HG03025 (cell line): ENCODE data around the gene MMRN2.
"Not testable (repeated sequence)": the region's sequence is repeated elsewhere in the genome, so short reads cannot be mapped to it uniquely, and the experiment has no call there.

ENCODE experiments used
- ATAC-seq: cut with Tn5 transposase; IDR thresholded peaks from one replicate; pipeline ENCODE4 v1.9.1; 2021; ENCODE audit warnings: mild to moderate bottlenecking, moderate library complexity; ENCODE audit not compliant: unreplicated experiment, low FRiP score

MMRN2 gene

GRCh38 chr10:86943316-86944030 is 13.9 kb downstream of the MMRN2 start:
- no peak for ATAC-seq

- no peak for ATAC-seq
These were observed 14.7 kb downstream of the MMRN2 start for GRCh38 chr10:86942441-86943315.

- ATAC-seq: no peak
These were observed 15.4 kb downstream of the MMRN2 start for GRCh38 chr10:86941991-86942421.

- no peak for ATAC-seq
These were observed 16.0 kb downstream of the MMRN2 start for GRCh38 chr10:86941426-86941825.

GRCh38 chr10:86940677-86941076 is 16.7 kb downstream of the MMRN2 start:
- ATAC-seq: no peak

GRCh38 chr10:86940076-86940475 is 17.3 kb downstream of the MMRN2 start:
- not testable (repeated sequence) for ATAC-seq

- no peak for ATAC-seq
These were observed 19.2 kb downstream of the MMRN2 start for GRCh38 chr10:86938260-86938659.

- ATAC-seq: no peak
These were observed 19.8 kb downstream of the MMRN2 start for GRCh38 chr10:86937502-86938154.

- ATAC-seq: no peak
These were observed 20.5 kb downstream of the MMRN2 start for GRCh38 chr10:86936661-86937501.

GRCh38 chr10:86934162-86934711 is 23.2 kb downstream of the MMRN2 start:
- ATAC-seq: not testable (repeated sequence)

- no peak for ATAC-seq
These were observed 24.7 kb downstream of the MMRN2 start for GRCh38 chr10:86932674-86933073.

- ATAC-seq: no peak
These were observed 25.5 kb downstream of the MMRN2 start for GRCh38 chr10:86931872-86932271.

- no peak for ATAC-seq
These were observed 27.7 kb downstream of the MMRN2 start for GRCh38 chr10:86929468-86930380.

- no peak for ATAC-seq
These were observed 34.9 kb downstream of the MMRN2 start for GRCh38 chr10:86922553-86922961.

GRCh38 chr10:86918022-86918471 is 39.4 kb downstream of the MMRN2 start:
- ATAC-seq: no peak

- ATAC-seq: no peak
These were observed 42.7 kb downstream of the MMRN2 start for GRCh38 chr10:86914734-86915133.

GRCh38 chr10:86905429-86905828 is 52.0 kb downstream of the MMRN2 start:
- ATAC-seq: no peak

GRCh38 chr10:86904600-86904999 is 52.8 kb downstream of the MMRN2 start:
- no peak for ATAC-seq

- ATAC-seq: no peak
These were observed 56.5 kb downstream of the MMRN2 start for GRCh38 chr10:86900955-86901354.
